HepG2 (cell line): ENCODE measurements around the gene MT4. TPM values are rescaled to one million over a fixed set of nuclear protein-coding genes. Genes with fewer than 3 reads are reported as not detected.

Experiments
- KLF9 ChIP-seq: IDR thresholded peaks from 2 replicates; pipeline ENCODE4 v1.6.1; 2016; ENCODE audit warnings: low read depth
- PCBP1 ChIP-seq: fragments of 200-400 bp; formaldehyde crosslinking; IDR thresholded peaks from 2 replicates; pipeline ENCODE4 v1.6.1; 2017; ENCODE audit warnings: mild to moderate bottlenecking, low read depth, low read length, borderline replicate concordance
- RORA ChIP-seq: sonication (generic); formaldehyde crosslinking; IDR thresholded peaks from 2 replicates; pipeline ENCODE4 v1.5.0; 2020; ENCODE audit warnings: mild to moderate bottlenecking, missing genetic modification reagents, moderate library complexity
- SATB2 ChIP-seq: sonication (generic); formaldehyde crosslinking; IDR thresholded peaks from 2 replicates; pipeline ENCODE4 v1.5.0; 2020; ENCODE audit warnings: missing genetic modification reagents
- SCMH1 ChIP-seq: sonication (generic); formaldehyde crosslinking; IDR thresholded peaks from 2 replicates; pipeline ENCODE4 v1.9.0; 2021; ENCODE audit warnings: missing genetic modification reagents, mild to moderate bottlenecking, borderline replicate concordance
- TAF1 ChIP-seq: sonication (generic); formaldehyde crosslinking; IDR thresholded peaks from 2 replicates; pipeline ENCODE4 v1.4.0; 2020; ENCODE audit warnings: missing genetic modification reagents
- ZFP82 ChIP-seq: sonication (generic); formaldehyde crosslinking; IDR thresholded peaks from 2 replicates; pipeline ENCODE4 v1.5.1; 2020; ENCODE audit warnings: mild to moderate bottlenecking, missing genetic modification reagents, borderline replicate concordance
- ZNF143 ChIP-seq: sonication (generic); formaldehyde crosslinking; IDR thresholded peaks from 2 replicates; pipeline ENCODE4 v1.4.0; 2020; ENCODE audit warnings: missing genetic modification reagents
- ZNF317 ChIP-seq: sonication (generic); formaldehyde crosslinking; IDR thresholded peaks from 2 replicates; pipeline ENCODE4 v1.5.0; 2020; ENCODE audit warnings: mild to moderate bottlenecking, missing genetic modification reagents
- ZNF432 ChIP-seq: sonication (generic); formaldehyde crosslinking; IDR thresholded peaks from 2 replicates; pipeline ENCODE4 v1.5.0; 2020; ENCODE audit warnings: missing genetic modification reagents, mild to moderate bottlenecking, borderline replicate concordance
- ZNF501 ChIP-seq: sonication (generic); formaldehyde crosslinking; IDR thresholded peaks from 2 replicates; pipeline ENCODE4 v1.5.1; 2020; ENCODE audit warnings: mild to moderate bottlenecking, moderate library complexity, missing genetic modification reagents
- ZNF766 ChIP-seq: sonication (generic); formaldehyde crosslinking; IDR thresholded peaks from 2 replicates; pipeline ENCODE4 v1.5.0; 2020; ENCODE audit warnings: missing genetic modification reagents, borderline replicate concordance
- ZNF788 ChIP-seq: sonication (generic); formaldehyde crosslinking; IDR thresholded peaks from 2 replicates; pipeline ENCODE4 v1.5.0; 2020; ENCODE audit warnings: mild to moderate bottlenecking, missing genetic modification reagents, borderline replicate concordance
- ZSCAN29 ChIP-seq: sonication (generic); formaldehyde crosslinking; conservative IDR thresholded peaks from 2 replicates; pipeline ENCODE4 v1.4.0; 2020; ENCODE audit warnings: mild to moderate bottlenecking, missing genetic modification reagents
- polyA plus RNA-seq, 8 experiments: library from polyadenylated mRNA; depleted of rRNA in 3 of 8; stranded (reverse) in 7 of 8; unstranded in 1 of 8; fragments of >200 nt; fragmentation: Illumina TruSeq in 4 of 8; extraction: Trizol in 4 of 8; gene quantifications; 2 replicates each; pipeline versions ENCODE4 v1.2.1 to v1.2.3, GENCODE V29; 2011 to 2016; ENCODE audit warnings: low read depth in 4 of 8, missing spikeins in 1 of 8, mixed read lengths in 1 of 8; ENCODE audit not compliant: insufficient read depth in 1 of 8
- total RNA-seq, 5 experiments: library from RNA; depleted of rRNA; stranded (reverse); fragments of >200 nt; fragmentation: Illumina TruSeq; extraction: Trizol; gene quantifications; 2 replicates each; pipeline ENCODE4 v1.2.3, GENCODE V29; 2016; ENCODE audit warnings: low read depth in 1 of 5
- TF ChIP-seq, protein P1 (sequence below): sonication (generic); formaldehyde crosslinking; IDR thresholded peaks from 2 replicates; pipeline ENCODE4 v1.4.0; 2020; ENCODE audit warnings: missing genetic modification reagents, mild to moderate bottlenecking, borderline replicate concordance
- TF ChIP-seq, protein P2 (sequence below): sonication (generic); formaldehyde crosslinking; IDR thresholded peaks from 2 replicates; pipeline ENCODE4 v1.5.1; 2020; ENCODE audit warnings: missing genetic modification reagents, mild to moderate bottlenecking, borderline replicate concordance
- TF ChIP-seq, protein P3 (sequence below), 2 experiments: sonication (generic) in 1 of 2; formaldehyde crosslinking in 1 of 2; IDR thresholded peaks; 2 replicates each; pipeline versions ENCODE4 v1.4.0 to v1.6.1; 2018 to 2020; ENCODE audit warnings: missing genetic modification reagents in 2 of 2, borderline replicate concordance in 1 of 2, low read depth in 1 of 2, mild to moderate bottlenecking in 1 of 2, missing biosample characterization in 1 of 2
- TF ChIP-seq, protein P4 (sequence below): sonication (generic); formaldehyde crosslinking; IDR thresholded peaks from 2 replicates; pipeline ENCODE4 v1.4.0; 2020; ENCODE audit warnings: missing genetic modification reagents, borderline replicate concordance
- TF ChIP-seq, protein P5 (sequence below): sonication (generic); formaldehyde crosslinking; IDR thresholded peaks from 2 replicates; pipeline ENCODE4 v1.8.1; 2023; ENCODE audit warnings: missing genetic modification reagents, mild to moderate bottlenecking, borderline replicate concordance

MT4 gene
- total and polyA plus RNA-seq, 2 of the 13 experiments (the other 11 are each of a cell fraction or from before 2014, with no cell fraction given): not detected

DNA sequence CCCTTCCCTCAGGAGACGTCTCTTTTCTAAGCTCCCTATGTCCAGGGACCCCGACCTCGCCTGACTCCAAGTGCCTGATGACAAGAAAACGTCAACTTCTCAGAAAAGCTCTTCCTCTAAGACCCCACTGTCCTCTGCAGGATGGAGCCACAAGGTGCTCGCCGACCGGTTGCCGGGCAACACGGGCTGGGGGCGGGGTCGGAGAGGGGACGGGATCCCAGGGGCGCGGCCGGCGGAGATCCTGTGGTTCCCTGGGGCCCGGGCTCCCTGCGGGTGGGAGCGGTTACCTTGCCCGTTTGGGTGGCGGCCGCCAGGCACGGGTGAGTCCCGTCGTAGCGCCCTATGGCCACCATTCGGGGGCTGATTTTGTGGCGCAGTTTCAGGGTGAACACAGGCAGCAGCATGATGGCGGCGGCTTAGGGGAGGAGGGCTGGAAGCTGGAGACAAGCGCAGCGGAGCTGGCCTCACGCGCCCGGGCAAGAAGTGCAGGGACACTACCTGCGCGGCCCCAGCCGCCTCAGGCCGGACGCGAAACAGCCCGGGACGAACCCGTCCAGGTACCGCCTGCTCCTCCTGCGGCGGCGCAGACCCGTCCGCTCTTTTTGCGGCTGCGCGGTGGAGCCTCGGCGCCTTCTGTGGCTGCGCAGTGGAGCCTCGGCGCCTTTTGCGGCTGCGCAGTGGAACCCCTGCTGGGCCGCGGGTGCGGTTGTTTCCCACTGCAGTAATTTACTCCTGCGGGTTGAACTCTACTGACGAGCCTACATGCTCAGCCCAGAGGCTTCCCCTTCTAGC lies 45.2 kb upstream of the MT4 start, which contains the start of gene BBS2 (continued):
- TF ChIP-seq, protein P1, sequence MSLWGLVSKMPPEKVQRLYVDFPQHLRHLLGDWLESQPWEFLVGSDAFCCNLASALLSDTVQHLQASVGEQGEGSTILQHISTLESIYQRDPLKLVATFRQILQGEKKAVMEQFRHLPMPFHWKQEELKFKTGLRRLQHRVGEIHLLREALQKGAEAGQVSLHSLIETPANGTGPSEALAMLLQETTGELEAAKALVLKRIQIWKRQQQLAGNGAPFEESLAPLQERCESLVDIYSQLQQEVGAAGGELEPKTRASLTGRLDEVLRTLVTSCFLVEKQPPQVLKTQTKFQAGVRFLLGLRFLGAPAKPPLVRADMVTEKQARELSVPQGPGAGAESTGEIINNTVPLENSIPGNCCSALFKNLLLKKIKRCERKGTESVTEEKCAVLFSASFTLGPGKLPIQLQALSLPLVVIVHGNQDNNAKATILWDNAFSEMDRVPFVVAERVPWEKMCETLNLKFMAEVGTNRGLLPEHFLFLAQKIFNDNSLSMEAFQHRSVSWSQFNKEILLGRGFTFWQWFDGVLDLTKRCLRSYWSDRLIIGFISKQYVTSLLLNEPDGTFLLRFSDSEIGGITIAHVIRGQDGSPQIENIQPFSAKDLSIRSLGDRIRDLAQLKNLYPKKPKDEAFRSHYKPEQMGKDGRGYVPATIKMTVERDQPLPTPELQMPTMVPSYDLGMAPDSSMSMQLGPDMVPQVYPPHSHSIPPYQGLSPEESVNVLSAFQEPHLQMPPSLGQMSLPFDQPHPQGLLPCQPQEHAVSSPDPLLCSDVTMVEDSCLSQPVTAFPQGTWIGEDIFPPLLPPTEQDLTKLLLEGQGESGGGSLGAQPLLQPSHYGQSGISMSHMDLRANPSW (CRISPR knock-in tag): peak; percentile 83; the same call in 1 of the 2 replicates
- TF ChIP-seq, protein P2, sequence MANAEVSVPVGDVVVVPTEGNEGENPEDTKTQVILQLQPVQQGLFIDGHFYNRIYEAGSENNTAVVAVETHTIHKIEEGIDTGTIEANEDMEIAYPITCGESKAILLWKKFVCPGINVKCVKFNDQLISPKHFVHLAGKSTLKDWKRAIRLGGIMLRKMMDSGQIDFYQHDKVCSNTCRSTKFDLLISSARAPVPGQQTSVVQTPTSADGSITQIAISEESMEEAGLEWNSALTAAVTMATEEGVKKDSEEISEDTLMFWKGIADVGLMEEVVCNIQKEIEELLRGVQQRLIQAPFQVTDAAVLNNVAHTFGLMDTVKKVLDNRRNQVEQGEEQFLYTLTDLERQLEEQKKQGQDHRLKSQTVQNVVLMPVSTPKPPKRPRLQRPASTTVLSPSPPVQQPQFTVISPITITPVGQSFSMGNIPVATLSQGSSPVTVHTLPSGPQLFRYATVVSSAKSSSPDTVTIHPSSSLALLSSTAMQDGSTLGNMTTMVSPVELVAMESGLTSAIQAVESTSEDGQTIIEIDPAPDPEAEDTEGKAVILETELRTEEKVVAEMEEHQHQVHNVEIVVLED: peak; percentile 61; the same call in 1 of the 2 replicates
- TF ChIP-seq ZFP82: peak; percentile 91
- no peak; the same call in 1 of the 2 replicates for TF ChIP-seq ZNF317 (CRISPR knock-in tag)
- TF ChIP-seq SCMH1 (CRISPR knock-in tag): no peak
- TF ChIP-seq KLF9 (CRISPR knock-in tag): 0 out of 2 replicates have a peak, but pooled peaks have one; percentile 49
- TF ChIP-seq, protein P3, sequence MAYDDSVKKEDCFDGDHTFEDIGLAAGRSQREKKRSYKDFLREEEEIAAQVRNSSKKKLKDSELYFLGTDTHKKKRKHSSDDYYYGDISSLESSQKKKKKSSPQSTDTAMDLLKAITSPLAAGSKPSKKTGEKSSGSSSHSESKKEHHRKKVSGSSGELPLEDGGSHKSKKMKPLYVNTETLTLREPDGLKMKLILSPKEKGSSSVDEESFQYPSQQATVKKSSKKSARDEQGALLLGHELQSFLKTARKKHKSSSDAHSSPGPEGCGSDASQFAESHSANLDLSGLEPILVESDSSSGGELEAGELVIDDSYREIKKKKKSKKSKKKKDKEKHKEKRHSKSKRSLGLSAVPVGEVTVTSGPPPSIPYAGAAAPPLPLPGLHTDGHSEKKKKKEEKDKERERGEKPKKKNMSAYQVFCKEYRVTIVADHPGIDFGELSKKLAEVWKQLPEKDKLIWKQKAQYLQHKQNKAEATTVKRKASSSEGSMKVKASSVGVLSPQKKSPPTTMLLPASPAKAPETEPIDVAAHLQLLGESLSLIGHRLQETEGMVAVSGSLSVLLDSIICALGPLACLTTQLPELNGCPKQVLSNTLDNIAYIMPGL (CRISPR knock-in tag; IDR thresholded peaks at IDR 0.05; ENCODE audit: borderline replicate concordance in 1 of 2, low read depth in 1 of 2): peak in 1 of 2 experiments; percentile 72; a peak in 2 of 4 replicates
- no peak for TF ChIP-seq ZNF432 (CRISPR knock-in tag)
- peak; percentile 97 for TF ChIP-seq ZNF501 (CRISPR knock-in tag)
- peak; percentile 53; the same call in 1 of the 2 replicates for TF ChIP-seq ZNF766 (CRISPR knock-in tag)
- TF ChIP-seq ZNF143 (CRISPR knock-in tag): peak; percentile 52; the same call in 1 of the 2 replicates
- peak; percentile 86 for TF ChIP-seq TAF1 (CRISPR knock-in tag)
- no peak for TF ChIP-seq PCBP1
- no peak for TF ChIP-seq RORA
- no peak for TF ChIP-seq SATB2 (CRISPR knock-in tag)
- TF ChIP-seq, protein P4, sequence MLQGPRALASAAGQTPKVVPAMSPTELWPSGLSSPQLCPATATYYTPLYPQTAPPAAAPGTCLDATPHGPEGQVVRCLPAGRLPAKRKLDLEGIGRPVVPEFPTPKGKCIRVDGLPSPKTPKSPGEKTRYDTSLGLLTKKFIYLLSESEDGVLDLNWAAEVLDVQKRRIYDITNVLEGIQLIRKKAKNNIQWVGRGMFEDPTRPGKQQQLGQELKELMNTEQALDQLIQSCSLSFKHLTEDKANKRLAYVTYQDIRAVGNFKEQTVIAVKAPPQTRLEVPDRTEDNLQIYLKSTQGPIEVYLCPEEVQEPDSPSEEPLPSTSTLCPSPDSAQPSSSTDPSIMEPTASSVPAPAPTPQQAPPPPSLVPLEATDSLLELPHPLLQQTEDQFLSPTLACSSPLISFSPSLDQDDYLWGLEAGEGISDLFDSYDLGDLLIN (CRISPR knock-in tag): peak; percentile 89; the same call in 1 of the 2 replicates
- TF ChIP-seq ZSCAN29 (CRISPR knock-in tag): 0 out of 2 replicates have a peak, but pooled peaks have one; percentile 27
- peak; percentile 86; the same call in 1 of the 2 replicates for TF ChIP-seq ZNF788 (CRISPR knock-in tag)
- TF ChIP-seq, protein P5, sequence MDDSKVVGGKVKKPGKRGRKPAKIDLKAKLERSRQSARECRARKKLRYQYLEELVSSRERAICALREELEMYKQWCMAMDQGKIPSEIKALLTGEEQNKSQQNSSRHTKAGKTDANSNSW (CRISPR knock-in tag): peak; percentile 95; the same call in 1 of the 2 replicates
